HG02840 (cell line): ENCODE measurements around the gene KRTAP12-4.
"Not testable (repeated sequence)": the region's sequence is repeated elsewhere in the genome, so short reads cannot be mapped to it uniquely, and the experiment has no call there.

Experiments used
- ATAC-seq: cut with Tn5 transposase; IDR thresholded peaks from one replicate; pipeline ENCODE4 v1.9.1; 2021; ENCODE audit warnings: mild to moderate bottlenecking, moderate library complexity, moderate number of reproducible peaks; ENCODE audit not compliant: unreplicated experiment, low FRiP score

KRTAP12-4 gene

GRCh38 chr21:44637018-44637850 lies 17.2 kb downstream of the KRTAP12-4 start, which contains the start of gene KRTAP10-10:
Gene KRTAP10-10, plus strand, starts transcription at chr21:44637356. Its CDS starts 62 bp downstream, at chr21:44637418.
- ATAC-seq: no peak

GRCh38 chr21:44636209-44637017 lies 18.0 kb downstream of the KRTAP12-4 start:
- no peak for ATAC-seq

- ATAC-seq: no peak
Observed at GRCh38 chr21:44632067-44632466, 22.4 kb downstream of the KRTAP12-4 start.

GRCh38 chr21:44630440-44630839 lies 24.0 kb downstream of the KRTAP12-4 start:
- ATAC-seq: no peak

- no peak for ATAC-seq
Observed at GRCh38 chr21:44628707-44629391, 25.6 kb downstream of the KRTAP12-4 start.

- ATAC-seq: not testable (repeated sequence)
Observed at GRCh38 chr21:44627831-44628233, 26.6 kb downstream of the KRTAP12-4 start.

GRCh38 chr21:44627181-44627822 lies 27.2 kb downstream of the KRTAP12-4 start:
- not testable (repeated sequence) for ATAC-seq

- ATAC-seq: no peak
Observed at GRCh38 chr21:44626673-44627143, 27.8 kb downstream of the KRTAP12-4 start, which contains the start of gene KRTAP10-9. Gene KRTAP10-9, plus strand, starts transcription at chr21:44627093. Its CDS starts 79 bp downstream, at chr21:44627172.

- no peak for ATAC-seq
Observed at GRCh38 chr21:44626262-44626661, 28.2 kb downstream of the KRTAP12-4 start.

- ATAC-seq: no peak
Observed at GRCh38 chr21:44625756-44626155, 28.7 kb downstream of the KRTAP12-4 start.

- ATAC-seq: no peak
Observed at GRCh38 chr21:44623575-44623974, 30.9 kb downstream of the KRTAP12-4 start.

- no peak for ATAC-seq
Observed at GRCh38 chr21:44619886-44620285, 34.6 kb downstream of the KRTAP12-4 start.

GRCh38 chr21:44618909-44619308 lies 35.5 kb downstream of the KRTAP12-4 start:
- no peak for ATAC-seq

GRCh38 chr21:44618504-44618903 lies 36.0 kb downstream of the KRTAP12-4 start:
- ATAC-seq: no peak

GRCh38 chr21:44617071-44617501 lies 37.4 kb downstream of the KRTAP12-4 start:
- ATAC-seq: no peak

- ATAC-seq: no peak
Observed at GRCh38 chr21:44616591-44616926, 37.9 kb downstream of the KRTAP12-4 start.

- ATAC-seq: no peak
Observed at GRCh38 chr21:44615911-44616590, 38.4 kb downstream of the KRTAP12-4 start.

GRCh38 chr21:44615466-44615865 lies 39.0 kb downstream of the KRTAP12-4 start:
- ATAC-seq: no peak

- no peak for ATAC-seq
Observed at GRCh38 chr21:44614961-44615391, 39.5 kb downstream of the KRTAP12-4 start.
